ENCODE results near the gene KIF3C.
"Not testable (repeated sequence)": the region's sequence is repeated elsewhere in the genome, so short reads cannot be mapped to it uniquely, and the experiment has no call there.

Gene KIF3C

GRCh38 chr2:25998816-25999383 lies 16.6 kb upstream of the KIF3C start:
- H2BK5ac ChIP-seq (ENCODE audit: low read length); H3K79me1 ChIP-seq (ENCODE audit: low read depth, low read length); H3K4me3 ChIP-seq (ENCODE audit: low read length in 2 of 2); H3K36me3 ChIP-seq (replicated peaks in 1 of 2; ENCODE audit: control insufficient read depth in 2 of 2, insufficient read depth in 2 of 2, low read length in 2 of 2); H4K8ac ChIP-seq (ENCODE audit: low read depth, low read length); H3K14ac ChIP-seq (ENCODE audit: low read length); H3K4me1 ChIP-seq (ENCODE audit: control insufficient read depth in 2 of 2, insufficient read depth in 1 of 2, low read depth in 1 of 2, low read length in 2 of 2); H3K18ac ChIP-seq (ENCODE audit: low read length); H3K9ac ChIP-seq (ENCODE audit: low read depth, low read length, poor library complexity); H2BK120ac ChIP-seq (ENCODE audit: low read depth, low read length); H3K27ac ChIP-seq (replicated peaks; ENCODE audit: low read length); H3K9me3 ChIP-seq (replicated peaks in 1 of 2; ENCODE audit: control insufficient read depth in 2 of 2, insufficient read depth in 1 of 2, low read depth in 1 of 2, low read length in 2 of 2); H3K23ac ChIP-seq (ENCODE audit: low read depth, low read length, poor library complexity); H3K4me2 ChIP-seq (ENCODE audit: insufficient read depth, low read length, poor library complexity, severe bottlenecking); H2AFZ ChIP-seq (ENCODE audit: low read length); H4K91ac ChIP-seq (ENCODE audit: low read depth, low read length, poor library complexity); H2AK5ac ChIP-seq (ENCODE audit: low read depth, low read length); H3K27me3 ChIP-seq (ENCODE audit: control insufficient read depth in 3 of 3, insufficient read depth in 3 of 3, low read depth in 1 of 3, low read length in 3 of 3); H3K4ac ChIP-seq (ENCODE audit: low read length); H2BK15ac ChIP-seq (ENCODE audit: low read length); H2BK12ac ChIP-seq (ENCODE audit: low read length); DNase-seq (ENCODE audit: low spot score): not testable (repeated sequence)
- WGBS, 2 donors (ENCODE audit: extremely low coverage in 2 of 2, insufficient read length in 2 of 2, insufficient replicate concordance in 1 of 2): no CpG with 5 or more reads among the region's 13 CpGs

GRCh38 chr2:25996844-25997243 lies 14.5 kb upstream of the KIF3C start:
- no peak overlapping the region for H3K14ac ChIP-seq (ENCODE audit: low read length)
- H3K23ac ChIP-seq (ENCODE audit: low read depth, low read length, poor library complexity): no peak overlapping the region
- no peak overlapping the region for H2BK120ac ChIP-seq (ENCODE audit: low read depth, low read length)
- H3K9ac ChIP-seq (ENCODE audit: low read depth, low read length, poor library complexity): no peak overlapping the region
- H3K4me3 ChIP-seq (ENCODE audit: low read length in 2 of 2): no peak overlapping the region
- H2AFZ ChIP-seq (ENCODE audit: low read length): no peak overlapping the region
- no peaks in the 10 kb centered on the region for H3K9me3 ChIP-seq (replicated peaks in 1 of 2; ENCODE audit: control insufficient read depth in 2 of 2, insufficient read depth in 1 of 2, low read depth in 1 of 2, low read length in 2 of 2)
- H3K4me1 ChIP-seq (ENCODE audit: control insufficient read depth in 2 of 2, insufficient read depth in 1 of 2, low read depth in 1 of 2, low read length in 2 of 2): no peaks in the 10 kb centered on the region
- no peaks in the 10 kb centered on the region for H3K27me3 ChIP-seq (ENCODE audit: control insufficient read depth in 3 of 3, insufficient read depth in 3 of 3, low read depth in 1 of 3, low read length in 3 of 3)
- no peak overlapping the region for H3K4me2 ChIP-seq (ENCODE audit: insufficient read depth, low read length, poor library complexity, severe bottlenecking)
- H3K4ac ChIP-seq (ENCODE audit: low read length): no peak overlapping the region
- H3K79me1 ChIP-seq (ENCODE audit: low read depth, low read length): no peaks in the 10 kb centered on the region
- no peak for DNase-seq (ENCODE audit: low spot score)
- no peaks in the 10 kb centered on the region for H3K36me3 ChIP-seq (replicated peaks in 1 of 2; ENCODE audit: control insufficient read depth in 2 of 2, insufficient read depth in 2 of 2, low read length in 2 of 2)
- H2BK5ac ChIP-seq (ENCODE audit: low read length): no peak overlapping the region
- H4K8ac ChIP-seq (ENCODE audit: low read depth, low read length): no peak overlapping the region
- H3K18ac ChIP-seq (ENCODE audit: low read length): no peak overlapping the region
- H4K91ac ChIP-seq (ENCODE audit: low read depth, low read length, poor library complexity): no peak overlapping the region
- H3K27ac ChIP-seq (replicated peaks; ENCODE audit: low read length): no peak overlapping the region
- H2BK15ac ChIP-seq (ENCODE audit: low read length): no peak overlapping the region
- WGBS, 2 donors (ENCODE audit: extremely low coverage in 2 of 2, insufficient read length in 2 of 2, insufficient replicate concordance in 1 of 2): no CpG with 5 or more reads among the region's 1 CpG
- no peak overlapping the region for H2BK12ac ChIP-seq (ENCODE audit: low read length)
- H2AK5ac ChIP-seq (ENCODE audit: low read depth, low read length): no peak overlapping the region

GRCh38 chr2:25994509-25994908 lies 12.2 kb upstream of the KIF3C start:
- H2AK5ac ChIP-seq (ENCODE audit: low read depth, low read length): no peak overlapping the region
- H3K4ac ChIP-seq (ENCODE audit: low read length): no peak overlapping the region
- no peaks in the 10 kb centered on the region for H3K27me3 ChIP-seq (ENCODE audit: control insufficient read depth in 3 of 3, insufficient read depth in 3 of 3, low read depth in 1 of 3, low read length in 3 of 3)
- no peaks in the 10 kb centered on the region for H3K9me3 ChIP-seq (replicated peaks in 1 of 2; ENCODE audit: control insufficient read depth in 2 of 2, insufficient read depth in 1 of 2, low read depth in 1 of 2, low read length in 2 of 2)
- no peak overlapping the region for H3K9ac ChIP-seq (ENCODE audit: low read depth, low read length, poor library complexity)
- no peak overlapping the region for H3K18ac ChIP-seq (ENCODE audit: low read length)
- H3K4me2 ChIP-seq (ENCODE audit: insufficient read depth, low read length, poor library complexity, severe bottlenecking): no peak overlapping the region
- no CpG with 5 or more reads among the region's 15 CpGs for WGBS, 2 donors (ENCODE audit: extremely low coverage in 2 of 2, insufficient read length in 2 of 2, insufficient replicate concordance in 1 of 2)
- H2BK15ac ChIP-seq (ENCODE audit: low read length): no peak overlapping the region
- DNase-seq (ENCODE audit: low spot score): no peak
- no peak overlapping the region for H3K27ac ChIP-seq (replicated peaks; ENCODE audit: low read length)
- no peak overlapping the region for H2BK12ac ChIP-seq (ENCODE audit: low read length)
- H4K8ac ChIP-seq (ENCODE audit: low read depth, low read length): no peak overlapping the region
- H2BK5ac ChIP-seq (ENCODE audit: low read length): no peak overlapping the region
- no peaks in the 10 kb centered on the region for H3K36me3 ChIP-seq (replicated peaks in 1 of 2; ENCODE audit: control insufficient read depth in 2 of 2, insufficient read depth in 2 of 2, low read length in 2 of 2)
- no peak overlapping the region for H2AFZ ChIP-seq (ENCODE audit: low read length)
- no peak overlapping the region for H3K4me3 ChIP-seq (ENCODE audit: low read length in 2 of 2)
- no peaks in the 10 kb centered on the region for H3K4me1 ChIP-seq (ENCODE audit: control insufficient read depth in 2 of 2, insufficient read depth in 1 of 2, low read depth in 1 of 2, low read length in 2 of 2)
- no peak overlapping the region for H3K14ac ChIP-seq (ENCODE audit: low read length)
- H4K91ac ChIP-seq (ENCODE audit: low read depth, low read length, poor library complexity): no peak overlapping the region
- no peak overlapping the region for H2BK120ac ChIP-seq (ENCODE audit: low read depth, low read length)
- H3K23ac ChIP-seq (ENCODE audit: low read depth, low read length, poor library complexity): no peak overlapping the region
- no peaks in the 10 kb centered on the region for H3K79me1 ChIP-seq (ENCODE audit: low read depth, low read length)

- Histone ChIP-seq H2AFZ (ENCODE audit: low read length) (peak overlapping the region; percentile 58), H3K27me3 (ENCODE audit: control insufficient read depth in 3 of 3, insufficient read depth in 3 of 3, low read depth in 1 of 3, low read length in 3 of 3) (no peaks in the 10 kb centered on the region), H2BK15ac (ENCODE audit: low read length) (no peak overlapping the region), H2BK120ac (ENCODE audit: low read depth, low read length) (no peak overlapping the region), H3K14ac (ENCODE audit: low read length) (no peak overlapping the region), H2AK5ac (ENCODE audit: low read depth, low read length) (no peak overlapping the region), H4K91ac (ENCODE audit: low read depth, low read length, poor library complexity) (no peak overlapping the region), H3K4me1 (ENCODE audit: control insufficient read depth in 2 of 2, insufficient read depth in 1 of 2, low read depth in 1 of 2, low read length in 2 of 2) (no peaks in the 10 kb centered on the region), H2BK5ac (ENCODE audit: low read length) (no peak overlapping the region), H3K36me3 (replicated peaks in 1 of 2; ENCODE audit: control insufficient read depth in 2 of 2, insufficient read depth in 2 of 2, low read length in 2 of 2) (no peaks in the 10 kb centered on the region), H3K4ac (ENCODE audit: low read length) (no peak overlapping the region), H3K4me3 (ENCODE audit: low read length in 2 of 2) (no peak overlapping the region), H3K27ac (replicated peaks; ENCODE audit: low read length) (no peak overlapping the region), H3K79me1 (ENCODE audit: low read depth, low read length) (no peaks in the 10 kb centered on the region), H3K4me2 (ENCODE audit: insufficient read depth, low read length, poor library complexity, severe bottlenecking) (no peak overlapping the region), H3K23ac (ENCODE audit: low read depth, low read length, poor library complexity) (no peak overlapping the region), H3K9ac (ENCODE audit: low read depth, low read length, poor library complexity) (no peak overlapping the region), H4K8ac (ENCODE audit: low read depth, low read length) (no peak overlapping the region), H3K18ac (ENCODE audit: low read length) (no peak overlapping the region), H3K9me3 (replicated peaks in 1 of 2; ENCODE audit: control insufficient read depth in 2 of 2, insufficient read depth in 1 of 2, low read depth in 1 of 2, low read length in 2 of 2) (no peaks in the 10 kb centered on the region), H2BK12ac (ENCODE audit: low read length) (no peak overlapping the region)
- WGBS, 2 donors (ENCODE audit: extremely low coverage in 2 of 2, insufficient read length in 2 of 2, insufficient replicate concordance in 1 of 2): no CpG with 5 or more reads among the region's 5 CpGs
- DNase-seq (ENCODE audit: low spot score): no peak
Observed at GRCh38 chr2:25993049-25993448, 10.8 kb upstream of the KIF3C start.
